ENCODE results near the gene PRKAR2A.

Gene PRKAR2A

GRCh38 chr3:48709051-48709461 lies 138.6 kb downstream of the PRKAR2A start:
- no peak overlapping the region for H3K4me3 ChIP-seq (ENCODE audit: low read length)
- no peak for TF ChIP-seq ZNF274 (IDR thresholded peaks at IDR 0.05; ENCODE audit: low read depth, low read length)

- TF ChIP-seq ZNF274 (IDR thresholded peaks at IDR 0.05; ENCODE audit: low read depth, low read length), result no peak
- no peak overlapping the region for H3K4me3 ChIP-seq (ENCODE audit: low read length)
These were observed 139.2 kb downstream of the PRKAR2A start for GRCh38 chr3:48708481-48708889.

- no peak overlapping the region for H3K4me3 ChIP-seq (ENCODE audit: low read length)
- no peak for TF ChIP-seq ZNF274 (IDR thresholded peaks at IDR 0.05; ENCODE audit: low read depth, low read length)
These were observed 140.5 kb downstream of the PRKAR2A start for GRCh38 chr3:48707157-48707556.

GRCh38 chr3:48702320-48702920 lies 145.3 kb downstream of the PRKAR2A start:
- no peak overlapping the region for H3K4me3 ChIP-seq (ENCODE audit: low read length)
- TF ChIP-seq ZNF274 (IDR thresholded peaks at IDR 0.05; ENCODE audit: low read depth, low read length), result no peak

GRCh38 chr3:48700731-48701405 lies 146.8 kb downstream of the PRKAR2A start:
- H3K4me3 ChIP-seq (ENCODE audit: low read length), result no peak overlapping the region
- no peak for TF ChIP-seq ZNF274 (IDR thresholded peaks at IDR 0.05; ENCODE audit: low read depth, low read length)

GRCh38 chr3:48698891-48699290 lies 148.8 kb downstream of the PRKAR2A start:
- no peak overlapping the region for H3K4me3 ChIP-seq (ENCODE audit: low read length)
- TF ChIP-seq ZNF274 (IDR thresholded peaks at IDR 0.05; ENCODE audit: low read depth, low read length), result no peak

- H3K4me3 ChIP-seq (ENCODE audit: low read length), result no peak overlapping the region
- no peak for TF ChIP-seq ZNF274 (IDR thresholded peaks at IDR 0.05; ENCODE audit: low read depth, low read length)
These were observed 149.7 kb downstream of the PRKAR2A start for GRCh38 chr3:48697952-48698351.

GRCh38 chr3:48696601-48697000 lies 151.1 kb downstream of the PRKAR2A start:
- H3K4me3 ChIP-seq (ENCODE audit: low read length), result no peak overlapping the region
- no peak for TF ChIP-seq ZNF274 (IDR thresholded peaks at IDR 0.05; ENCODE audit: low read depth, low read length)
